ENCODE measurements around the gene CRACR2B.

CRACR2B gene

DNA sequence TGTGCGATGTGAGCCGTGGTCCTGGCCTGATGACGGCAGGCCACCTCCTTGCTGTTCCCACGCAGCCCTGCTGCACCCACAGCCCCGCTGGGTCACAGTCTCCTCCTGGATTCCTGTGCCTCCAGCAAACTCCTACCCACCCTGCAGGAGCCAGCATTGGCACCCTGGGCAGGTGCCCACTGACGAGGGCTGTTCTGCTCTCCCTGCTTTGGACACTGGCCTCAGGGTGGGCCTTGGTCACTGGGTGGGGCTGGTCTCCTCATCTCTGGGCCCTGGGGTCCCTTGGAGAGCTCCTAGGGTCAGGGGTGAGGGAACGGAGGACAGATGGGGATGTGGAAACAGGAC lies 27.6 kb downstream of the CRACR2B start:
- H3K79me2 ChIP-seq (ENCODE audit: insufficient read depth, low read length), result no peaks in the 10 kb centered on the region
- no peak overlapping the region for H3K27ac ChIP-seq (ENCODE audit: low read depth, low read length)
- H4K20me1 ChIP-seq (ENCODE audit: low read depth, low read length), result no peaks in the 10 kb centered on the region
- TF ChIP-seq, protein P1, sequence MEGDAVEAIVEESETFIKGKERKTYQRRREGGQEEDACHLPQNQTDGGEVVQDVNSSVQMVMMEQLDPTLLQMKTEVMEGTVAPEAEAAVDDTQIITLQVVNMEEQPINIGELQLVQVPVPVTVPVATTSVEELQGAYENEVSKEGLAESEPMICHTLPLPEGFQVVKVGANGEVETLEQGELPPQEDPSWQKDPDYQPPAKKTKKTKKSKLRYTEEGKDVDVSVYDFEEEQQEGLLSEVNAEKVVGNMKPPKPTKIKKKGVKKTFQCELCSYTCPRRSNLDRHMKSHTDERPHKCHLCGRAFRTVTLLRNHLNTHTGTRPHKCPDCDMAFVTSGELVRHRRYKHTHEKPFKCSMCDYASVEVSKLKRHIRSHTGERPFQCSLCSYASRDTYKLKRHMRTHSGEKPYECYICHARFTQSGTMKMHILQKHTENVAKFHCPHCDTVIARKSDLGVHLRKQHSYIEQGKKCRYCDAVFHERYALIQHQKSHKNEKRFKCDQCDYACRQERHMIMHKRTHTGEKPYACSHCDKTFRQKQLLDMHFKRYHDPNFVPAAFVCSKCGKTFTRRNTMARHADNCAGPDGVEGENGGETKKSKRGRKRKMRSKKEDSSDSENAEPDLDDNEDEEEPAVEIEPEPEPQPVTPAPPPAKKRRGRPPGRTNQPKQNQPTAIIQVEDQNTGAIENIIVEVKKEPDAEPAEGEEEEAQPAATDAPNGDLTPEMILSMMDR (IDR thresholded peaks at IDR 0.05; ENCODE audit: insufficient read depth, low read length, poor library complexity, severe bottlenecking), result no peak
- no peak for TF ChIP-seq EZH2phosphoT487 (conservative IDR thresholded peaks at IDR 0.05; ENCODE audit: low read length)
- no peaks in the 10 kb centered on the region for H3K9me3 ChIP-seq (ENCODE audit: insufficient read depth, low read length)
- no peak overlapping the region for H3K4me2 ChIP-seq (ENCODE audit: low read depth, low read length, poor library complexity, severe bottlenecking)
- no peak overlapping the region for H3K4me3 ChIP-seq (ENCODE audit: insufficient read depth, low read length, poor library complexity, severe bottlenecking)
- H3K36me3 ChIP-seq (ENCODE audit: low read length), result no peaks in the 10 kb centered on the region
- no peaks in the 10 kb centered on the region for H3K9me2 ChIP-seq (replicated peaks; ENCODE audit: insufficient read depth, low read length)
- no peaks in the 10 kb centered on the region for H3K27me3 ChIP-seq (ENCODE audit: low read length)
- H3K9ac ChIP-seq (ENCODE audit: low read length), result no peak overlapping the region
- H3F3A ChIP-seq (ENCODE audit: insufficient read depth), result no peaks in the 10 kb centered on the region
- H2AFZ ChIP-seq (ENCODE audit: low read depth, low read length, severe bottlenecking), result no peak overlapping the region

DNA sequence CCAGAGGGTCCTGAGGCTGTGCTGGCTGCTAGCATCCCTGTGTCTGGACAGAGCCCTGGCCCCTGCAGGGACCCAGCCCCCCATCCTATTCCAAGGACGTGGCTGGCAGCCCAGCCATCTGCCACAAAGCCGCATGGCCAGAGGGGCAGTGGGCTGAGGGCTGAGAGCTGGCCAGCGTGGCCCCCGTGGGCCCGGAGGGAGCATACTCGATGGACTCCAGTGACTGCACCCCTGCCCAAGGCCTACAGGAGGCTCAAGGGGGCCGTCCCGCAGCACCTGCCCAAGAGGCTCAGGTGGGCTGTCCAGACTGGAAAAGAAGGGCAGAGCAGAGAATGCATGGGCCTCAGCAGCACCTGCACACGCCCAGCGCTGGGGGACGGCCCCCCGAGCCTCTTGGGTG lies 28.1 kb downstream of the CRACR2B start:
- Histone ChIP-seq H3K9me3 (ENCODE audit: insufficient read depth, low read length) (no peaks in the 10 kb centered on the region), H2AFZ (ENCODE audit: low read depth, low read length, severe bottlenecking) (no peak overlapping the region), H3F3A (ENCODE audit: insufficient read depth) (no peaks in the 10 kb centered on the region), H3K9ac (ENCODE audit: low read length) (no peak overlapping the region), H3K79me2 (ENCODE audit: insufficient read depth, low read length) (no peaks in the 10 kb centered on the region), H3K9me2 (replicated peaks; ENCODE audit: insufficient read depth, low read length) (no peaks in the 10 kb centered on the region), H3K4me3 (ENCODE audit: insufficient read depth, low read length, poor library complexity, severe bottlenecking) (no peak overlapping the region), H3K27me3 (ENCODE audit: low read length) (no peaks in the 10 kb centered on the region), H4K20me1 (ENCODE audit: low read depth, low read length) (no peaks in the 10 kb centered on the region), H3K4me2 (ENCODE audit: low read depth, low read length, poor library complexity, severe bottlenecking) (no peak overlapping the region), H3K36me3 (ENCODE audit: low read length) (no peaks in the 10 kb centered on the region), H3K27ac (ENCODE audit: low read depth, low read length) (no peak overlapping the region)
- TF ChIP-seq, protein P1 (IDR thresholded peaks at IDR 0.05; ENCODE audit: insufficient read depth, low read length, poor library complexity, severe bottlenecking), result no peak
- no peak for TF ChIP-seq EZH2phosphoT487 (conservative IDR thresholded peaks at IDR 0.05; ENCODE audit: low read length)

DNA sequence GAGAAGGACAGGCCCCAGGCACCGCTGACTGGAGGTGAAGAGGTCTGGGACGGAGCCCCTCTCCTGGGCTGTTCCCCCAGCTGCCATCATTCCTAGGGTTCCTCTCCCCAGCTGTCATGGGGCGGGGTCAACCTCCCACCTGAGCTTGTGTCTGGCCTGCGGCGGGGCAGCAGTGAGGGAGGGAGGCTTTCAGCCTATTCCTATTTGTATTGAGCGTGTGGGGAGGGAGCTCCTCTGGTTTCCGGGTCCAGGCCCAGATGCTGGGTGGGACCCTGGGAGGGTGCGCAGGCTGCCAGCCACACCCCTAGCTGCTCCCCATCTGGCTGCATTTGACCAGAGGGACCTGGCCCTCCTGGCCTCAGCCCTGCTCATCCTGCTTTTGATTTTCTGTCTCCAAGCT lies 28.7 kb downstream of the CRACR2B start:
- Histone ChIP-seq H4K20me1 (ENCODE audit: low read depth, low read length) (no peaks in the 10 kb centered on the region), H3K4me2 (ENCODE audit: low read depth, low read length, poor library complexity, severe bottlenecking) (no peak overlapping the region)

More for the DNA sequence above, 28.7 kb downstream of the CRACR2B start:
- Histone ChIP-seq H3K4me3 (ENCODE audit: insufficient read depth, low read length, poor library complexity, severe bottlenecking) (no peak overlapping the region), H3K79me2 (ENCODE audit: insufficient read depth, low read length) (no peaks in the 10 kb centered on the region), H3K9me2 (replicated peaks; ENCODE audit: insufficient read depth, low read length) (no peaks in the 10 kb centered on the region), H3F3A (ENCODE audit: insufficient read depth) (no peaks in the 10 kb centered on the region), H3K27me3 (ENCODE audit: low read length) (no peaks in the 10 kb centered on the region), H3K9me3 (ENCODE audit: insufficient read depth, low read length) (no peaks in the 10 kb centered on the region), H3K9ac (ENCODE audit: low read length) (no peak overlapping the region), H3K27ac (ENCODE audit: low read depth, low read length) (no peak overlapping the region), H3K36me3 (ENCODE audit: low read length) (no peaks in the 10 kb centered on the region), H2AFZ (ENCODE audit: low read depth, low read length, severe bottlenecking) (no peak overlapping the region)
- no peak for TF ChIP-seq EZH2phosphoT487 (conservative IDR thresholded peaks at IDR 0.05; ENCODE audit: low read length)
- TF ChIP-seq, protein P1 (IDR thresholded peaks at IDR 0.05; ENCODE audit: insufficient read depth, low read length, poor library complexity, severe bottlenecking), result no peak
